Neural progenitor cell (in vitro differentiated cells): ENCODE data around the gene GNG7.

Experiments used
- EZH2 ChIP-seq: fragments of 200-600 bp; sonication (generic); IDR thresholded peaks from 2 replicates; pipeline ENCODE4 v1.6.1; 2017; ENCODE audit warnings: antibody characterized with exemption, mild to moderate bottlenecking, moderate library complexity
- EZH2phosphoT487 ChIP-seq: fragments of 200-600 bp; sonication (generic); IDR thresholded peaks from 2 replicates; pipeline ENCODE4 v1.6.1; 2017; ENCODE audit warnings: antibody characterized with exemption
- TF ChIP-seq, protein P1 (sequence below): fragments of 200-600 bp; sonication (generic); IDR thresholded peaks from 2 replicates; pipeline ENCODE4 v1.5.1; 2017; ENCODE audit warnings: antibody characterized with exemption, mild to moderate bottlenecking

DNA sequence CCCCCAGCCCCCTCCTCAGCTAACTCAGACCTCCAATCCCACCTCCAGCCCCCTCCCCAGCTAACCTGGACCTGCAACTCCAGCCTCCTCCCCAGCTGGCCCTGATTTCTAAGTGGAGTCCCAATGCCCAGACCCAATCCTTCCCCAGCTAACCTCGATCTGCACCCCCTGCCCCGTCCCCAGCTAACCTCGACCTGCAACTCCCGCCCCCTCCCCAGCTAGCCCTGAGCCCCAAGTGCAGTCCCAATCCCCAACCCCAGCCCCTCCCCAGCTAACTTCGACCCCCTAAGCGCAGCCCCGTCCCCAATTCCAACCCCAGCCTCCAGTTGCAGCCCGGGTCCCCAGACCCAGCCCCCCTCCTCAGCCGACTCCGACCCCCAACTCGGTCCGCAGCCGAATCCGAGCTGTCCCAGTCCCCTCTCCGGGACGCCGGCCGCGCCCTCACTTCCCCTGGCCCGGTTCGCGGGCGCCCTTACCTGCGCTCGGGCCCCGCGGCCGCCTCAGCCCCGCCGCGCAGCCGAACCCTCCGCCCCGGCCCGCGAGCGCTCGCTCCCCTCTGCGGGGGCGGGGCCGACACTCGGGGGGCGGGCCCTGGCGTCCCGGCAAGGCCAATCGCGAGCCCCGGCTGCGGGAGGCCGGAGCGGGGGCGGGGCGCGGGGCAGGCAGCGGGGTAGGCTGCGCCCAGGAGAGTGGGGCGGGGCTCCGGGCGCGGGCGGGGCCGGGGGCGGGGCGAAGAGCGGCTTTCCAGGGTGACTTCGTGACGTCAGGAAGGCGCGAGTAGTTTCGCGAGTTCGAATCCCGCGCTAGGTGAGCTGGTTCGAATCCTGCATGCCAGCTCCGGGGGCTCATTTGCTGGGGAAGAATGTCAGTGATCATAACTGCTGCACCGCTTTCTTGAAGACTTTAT is at the start of gene GNG7:
- TF ChIP-seq, protein P1, sequence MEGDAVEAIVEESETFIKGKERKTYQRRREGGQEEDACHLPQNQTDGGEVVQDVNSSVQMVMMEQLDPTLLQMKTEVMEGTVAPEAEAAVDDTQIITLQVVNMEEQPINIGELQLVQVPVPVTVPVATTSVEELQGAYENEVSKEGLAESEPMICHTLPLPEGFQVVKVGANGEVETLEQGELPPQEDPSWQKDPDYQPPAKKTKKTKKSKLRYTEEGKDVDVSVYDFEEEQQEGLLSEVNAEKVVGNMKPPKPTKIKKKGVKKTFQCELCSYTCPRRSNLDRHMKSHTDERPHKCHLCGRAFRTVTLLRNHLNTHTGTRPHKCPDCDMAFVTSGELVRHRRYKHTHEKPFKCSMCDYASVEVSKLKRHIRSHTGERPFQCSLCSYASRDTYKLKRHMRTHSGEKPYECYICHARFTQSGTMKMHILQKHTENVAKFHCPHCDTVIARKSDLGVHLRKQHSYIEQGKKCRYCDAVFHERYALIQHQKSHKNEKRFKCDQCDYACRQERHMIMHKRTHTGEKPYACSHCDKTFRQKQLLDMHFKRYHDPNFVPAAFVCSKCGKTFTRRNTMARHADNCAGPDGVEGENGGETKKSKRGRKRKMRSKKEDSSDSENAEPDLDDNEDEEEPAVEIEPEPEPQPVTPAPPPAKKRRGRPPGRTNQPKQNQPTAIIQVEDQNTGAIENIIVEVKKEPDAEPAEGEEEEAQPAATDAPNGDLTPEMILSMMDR, result no peak
- no peak for TF ChIP-seq EZH2phosphoT487
- no peak for TF ChIP-seq EZH2
